ENCODE data around the gene ZPBP2. TPM values are rescaled to one million over a fixed set of nuclear protein-coding genes. Genes with fewer than 3 reads are reported as not detected.
A peak's percentile ranks its signal among the peaks of the same experiment; 100 is the strongest.
"Not testable (repeated sequence)": the region's sequence is repeated elsewhere in the genome, so short reads cannot be mapped to it uniquely, and the experiment has no call there.

ZPBP2 gene
- total RNA-seq, 2 donors from 2014 or later = not detected

GRCh38 chr17:39850186-39850585, 17.8 kb upstream of the ZPBP2 start:
- intact Hi-C loops (cut with DNase I) = not testable (repeated sequence)

DNA sequence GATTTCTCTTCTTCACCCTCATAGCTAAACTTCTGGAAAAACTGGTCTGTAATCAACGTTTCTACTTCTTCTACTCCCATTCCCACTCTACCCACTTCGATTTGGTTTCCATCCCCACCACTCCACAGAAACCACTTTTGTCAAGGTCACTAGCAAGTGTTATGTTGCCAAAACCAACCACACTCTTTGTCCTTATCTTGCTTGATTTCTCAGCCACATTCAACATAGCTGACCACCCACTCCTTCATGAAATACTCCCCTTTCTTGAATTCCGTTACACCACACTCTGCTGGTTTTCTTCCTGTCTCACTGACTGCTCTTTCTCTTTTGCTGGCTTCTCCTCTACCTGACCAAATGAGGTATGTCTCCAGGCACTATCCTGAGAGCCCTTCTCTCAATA, 15.8 kb upstream of the ZPBP2 start:
- DNase-seq (ENCODE audit: low spot score) = no peak
- intact Hi-C loops (cut with DNase I) = no loop called here

More at GRCh38 chr17:39850186-39850585, 17.8 kb upstream of the ZPBP2 start:
- DNase-seq (ENCODE audit: low spot score) = not testable (repeated sequence)

DNA sequence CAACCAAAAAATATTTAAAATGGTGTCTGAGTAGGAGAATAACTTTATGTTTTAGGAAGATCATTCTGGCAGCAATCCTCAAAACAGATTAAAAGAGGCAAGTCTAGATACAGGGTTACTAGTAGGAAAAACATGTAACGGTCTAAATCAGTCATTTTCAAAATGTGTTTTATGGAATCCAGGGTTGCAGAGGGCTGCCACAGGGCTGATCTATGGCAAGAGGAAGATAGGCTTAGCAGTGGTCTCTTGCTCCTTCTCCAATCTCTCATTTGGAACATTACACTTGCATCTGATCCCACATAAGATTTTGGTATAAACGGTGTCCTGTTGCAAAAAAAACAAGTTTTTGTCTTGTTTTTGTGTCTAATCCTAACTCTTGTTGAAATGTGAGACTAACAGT, 13.1 kb upstream of the ZPBP2 start:
- intact Hi-C loops (cut with DNase I) = no loop called here
- DNase-seq (ENCODE audit: low spot score) = no peak

DNA sequence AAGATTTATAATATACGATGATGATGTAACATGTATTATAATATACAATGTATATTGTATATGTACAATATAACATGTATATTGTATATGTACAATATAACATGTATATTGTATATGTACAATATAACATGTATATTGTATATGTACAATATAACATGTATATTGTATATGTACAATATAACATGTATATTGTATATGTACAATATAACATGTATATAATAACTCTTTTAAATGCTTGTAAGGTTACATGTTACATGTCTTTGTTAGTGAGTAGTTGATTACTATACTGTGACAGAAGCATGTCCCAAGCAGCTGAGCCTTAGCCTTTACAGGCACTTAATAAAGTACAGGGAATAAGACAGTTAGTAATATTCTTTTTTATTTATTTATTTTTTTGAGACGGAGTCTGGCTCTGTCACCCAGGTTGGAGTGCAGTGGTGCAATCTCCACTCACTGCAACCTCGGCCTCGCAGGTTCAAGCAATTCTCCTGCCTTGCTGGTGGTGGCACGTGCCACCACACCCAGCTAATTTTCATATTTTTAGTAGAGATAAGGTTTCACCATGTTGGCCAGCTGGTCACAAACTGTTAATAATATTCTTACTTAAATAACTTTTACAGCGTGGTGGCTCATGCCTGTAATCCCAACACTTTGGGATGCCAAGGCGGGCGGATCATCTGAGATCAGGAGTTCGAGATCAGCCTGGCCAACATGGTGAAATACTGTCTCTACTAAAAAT, 11.9 kb upstream of the ZPBP2 start:
- intact Hi-C loops (cut with DNase I); DNase-seq (ENCODE audit: low spot score): not testable (repeated sequence)

GRCh38 chr17:39861235-39861634, 6.8 kb upstream of the ZPBP2 start:
- DNase-seq (ENCODE audit: low spot score) = no peak
- intact Hi-C loops (cut with DNase I) = no loop called here

DNA sequence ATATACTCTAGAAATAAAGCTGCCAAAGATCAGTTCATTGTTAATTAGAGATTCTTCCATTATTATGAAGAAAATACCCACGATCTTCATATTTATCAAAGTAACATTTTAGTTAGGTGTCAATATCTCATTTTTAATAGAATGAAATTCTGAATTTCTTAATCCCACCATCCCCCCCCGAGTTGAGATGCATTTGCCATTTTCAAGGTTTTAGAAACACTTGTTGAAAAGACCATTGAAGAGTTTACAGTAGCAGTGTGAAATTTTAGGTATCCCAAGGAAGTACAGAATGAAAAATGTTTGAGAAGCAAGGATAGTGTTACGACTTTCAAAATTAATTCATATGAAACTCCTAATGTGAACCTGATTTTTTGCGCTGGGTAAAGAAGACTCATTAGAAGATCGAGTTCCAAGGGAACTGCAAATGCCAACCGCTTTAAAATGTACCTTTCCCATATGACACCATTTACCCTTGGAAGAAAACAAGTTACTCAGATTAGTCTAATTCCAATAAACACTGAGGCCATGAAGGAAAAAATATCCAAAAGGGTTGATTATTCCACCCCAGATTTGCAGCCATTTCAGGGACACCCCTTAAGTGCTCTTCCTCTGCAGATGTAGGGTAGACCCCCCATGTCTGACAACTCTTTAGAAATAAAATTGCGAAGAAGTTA, 4.6 kb upstream of the ZPBP2 start:
- no peak for DNase-seq (ENCODE audit: low spot score)
- intact Hi-C loops (cut with DNase I) = no loop called here

DNA sequence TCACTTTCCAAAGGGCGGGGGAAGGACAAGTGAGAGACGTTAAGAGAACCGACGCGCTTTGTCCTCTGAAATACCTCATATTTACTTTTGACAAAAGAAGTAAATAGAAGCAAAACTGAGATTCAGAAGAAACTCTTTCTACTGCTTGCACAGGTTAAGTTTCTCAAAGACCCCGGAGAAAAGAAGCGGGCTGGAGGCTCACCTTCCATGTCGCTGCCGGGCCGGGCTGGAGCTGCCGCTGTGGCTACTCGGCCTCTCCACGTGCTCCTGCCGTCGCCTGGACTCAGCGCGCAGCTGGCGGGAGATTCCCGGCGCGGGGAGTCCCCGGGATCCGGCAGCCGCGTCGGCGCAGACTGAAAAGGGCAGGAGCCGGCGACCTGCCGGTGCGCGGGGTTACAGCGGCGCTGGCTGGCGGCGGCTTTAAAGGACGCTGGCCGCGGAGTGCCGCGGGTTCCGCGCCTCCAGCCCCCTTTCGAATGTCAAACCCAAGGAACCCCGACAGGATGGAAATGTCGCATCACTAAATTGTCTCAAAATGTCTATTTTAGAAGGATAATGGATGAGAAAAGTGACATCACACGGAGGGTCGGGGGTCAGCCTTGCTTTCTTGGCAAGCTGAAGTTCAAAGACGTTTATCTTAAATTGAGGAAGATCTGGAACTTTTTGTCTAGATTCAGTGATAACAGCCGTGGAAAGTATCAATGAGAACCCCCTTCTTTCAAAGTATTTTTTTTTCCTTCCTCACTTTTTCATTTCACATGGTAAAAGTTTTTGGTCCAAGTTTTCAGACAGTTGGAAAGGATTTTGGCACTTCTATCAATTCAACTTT, 3.9 kb upstream of the ZPBP2 start, which contains the start of gene IKZF3:
TSS of gene IKZF3 (minus strand) at position 395 of the 829 bp plus-strand sequence. CDS start at position 209, 186 bp downstream.
- DNase-seq (ENCODE audit: low spot score) = peak; percentile 82
- intact Hi-C loops (cut with DNase I) = no loop called here

GRCh38 chr17:39866013-39866730, 1.8 kb upstream of the ZPBP2 start:
- intact Hi-C loops (cut with DNase I) = no loop called here
- no peak for DNase-seq (ENCODE audit: low spot score)

DNA sequence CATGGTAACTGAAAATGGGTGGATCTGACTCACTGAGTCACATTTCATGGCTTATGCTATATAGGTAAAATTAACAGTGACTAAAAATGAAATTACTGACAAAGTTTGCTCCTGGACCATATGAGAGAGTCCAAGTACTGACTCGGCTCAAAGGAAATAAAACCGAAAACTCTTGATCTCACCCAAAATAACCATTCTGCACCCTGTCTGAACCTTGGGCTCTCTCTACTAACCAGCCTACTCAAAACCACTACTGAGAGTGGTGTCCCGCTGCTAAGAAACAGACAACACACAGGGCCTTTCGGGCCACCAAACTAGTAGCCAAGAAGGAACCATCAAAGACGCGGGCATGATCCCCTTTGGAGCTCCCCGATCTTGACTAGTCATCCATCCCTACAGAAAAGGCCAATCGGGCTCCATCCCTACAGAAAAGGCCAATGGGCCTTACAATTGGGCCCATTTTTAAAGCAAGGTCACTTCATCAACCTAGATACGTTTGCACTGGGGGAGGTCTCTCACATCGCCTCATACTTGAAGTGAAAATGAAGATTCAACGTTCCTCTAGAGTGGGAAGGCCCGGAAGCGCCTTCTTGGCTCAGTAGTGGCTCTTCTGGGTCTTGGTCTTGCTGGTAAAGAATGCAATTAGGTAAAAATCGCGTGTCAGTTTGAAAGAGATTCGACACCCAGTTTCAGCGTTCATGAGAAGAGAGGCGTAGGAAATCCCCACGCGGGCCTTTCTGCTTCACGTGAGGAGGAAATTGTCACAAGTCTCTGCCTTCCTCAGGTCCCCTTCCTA, 720 bp upstream of the ZPBP2 start:
- DNase-seq (ENCODE audit: low spot score) = no peak
- intact Hi-C loops (cut with DNase I) = no loop called here

DNA sequence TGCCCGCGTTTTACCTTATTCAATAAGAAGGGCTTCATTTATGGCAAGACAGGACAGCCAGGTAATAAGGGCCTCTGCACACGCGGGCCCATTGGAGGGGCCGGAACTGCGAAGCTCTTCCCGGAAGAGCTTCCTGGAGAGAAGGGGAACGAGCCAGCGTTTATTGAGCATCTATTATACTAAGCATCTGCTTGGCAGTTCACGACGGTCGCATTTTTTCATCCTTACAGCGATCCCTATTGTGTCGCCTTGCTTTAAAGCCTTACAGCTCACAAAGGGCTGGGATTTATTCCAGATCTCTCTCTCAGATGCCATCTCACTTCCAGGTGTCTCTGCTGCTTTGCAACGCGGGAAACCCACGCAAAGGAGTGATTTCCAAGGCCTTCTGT, 546 bp downstream of the ZPBP2 start:
- DNase-seq (ENCODE audit: low spot score) = no peak
- intact Hi-C loops (cut with DNase I) = no loop called here

- DNase-seq (ENCODE audit: low spot score) = no peak
- intact Hi-C loops (cut with DNase I) = no loop called here
Measured at GRCh38 chr17:39870776-39871175, 2.8 kb downstream of the ZPBP2 start.

GRCh38 chr17:39871801-39872200, 3.8 kb downstream of the ZPBP2 start:
- intact Hi-C loops (cut with DNase I) = no loop called here
- no peak for DNase-seq (ENCODE audit: low spot score)

DNA sequence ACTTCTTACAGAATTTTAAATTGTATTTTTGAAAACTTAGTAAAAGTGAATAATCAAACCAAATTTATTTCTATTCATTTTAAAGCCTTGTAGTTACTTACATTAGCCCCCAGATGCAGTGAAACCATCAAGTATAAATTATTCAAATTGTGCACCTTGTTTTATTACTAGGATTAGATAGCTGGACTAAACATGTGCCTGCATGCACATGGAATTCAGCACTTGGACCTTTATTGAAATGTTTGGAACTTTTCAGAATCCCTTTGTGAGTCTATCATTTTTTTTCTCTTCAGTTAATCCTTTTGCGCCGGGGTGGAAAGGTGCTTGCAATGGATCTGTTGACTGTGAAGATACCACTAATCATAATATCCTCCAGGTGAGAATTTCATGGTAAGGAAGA, 4.7 kb downstream of the ZPBP2 start:
- no peak for DNase-seq (ENCODE audit: low spot score)
- intact Hi-C loops (cut with DNase I) = no loop called here

GRCh38 chr17:39886102-39886501, 18.1 kb downstream of the ZPBP2 start:
- intact Hi-C loops (cut with DNase I); DNase-seq (ENCODE audit: low spot score): not testable (repeated sequence)

GRCh38 chr17:39887078-39887477, 19.1 kb downstream of the ZPBP2 start:
- intact Hi-C loops (cut with DNase I) = no loop called here

GRCh38 chr17:39889200-39889599, 21.2 kb downstream of the ZPBP2 start:
- intact Hi-C loops (cut with DNase I) = no loop called here

More at GRCh38 chr17:39887078-39887477, 19.1 kb downstream of the ZPBP2 start:
- no peak for DNase-seq (ENCODE audit: low spot score)

GRCh38 chr17:39894681-39895376, 26.8 kb downstream of the ZPBP2 start:
- DNase-seq (ENCODE audit: low spot score) = no peak
- intact Hi-C loops (cut with DNase I) = no loop called here

More at GRCh38 chr17:39889200-39889599, 21.2 kb downstream of the ZPBP2 start:
- DNase-seq (ENCODE audit: low spot score) = no peak

- intact Hi-C loops (cut with DNase I) = no loop called here
- no peak for DNase-seq (ENCODE audit: low spot score)
Measured at GRCh38 chr17:39898088-39898487, 30.1 kb downstream of the ZPBP2 start.
